HepG2 (cell line): Measurements from ENCODE around the gene IMP3. TPM values are rescaled to one million over a fixed set of nuclear protein-coding genes. Genes with fewer than 3 reads are reported as not detected.

Experiments
- AHDC1 ChIP-seq: sonication (generic); formaldehyde crosslinking; IDR thresholded peaks from 2 replicates; pipeline ENCODE4 v1.5.1; 2020; ENCODE audit warnings: mild to moderate bottlenecking, missing genetic modification reagents, borderline replicate concordance
- ATRX ChIP-seq: sonication (generic); formaldehyde crosslinking; IDR thresholded peaks from 2 replicates; pipeline ENCODE4 v1.4.0; 2020; ENCODE audit warnings: missing genetic modification reagents, borderline replicate concordance
- FIP1L1 ChIP-seq: fragments of 200-400 bp; formaldehyde crosslinking; IDR thresholded peaks from 2 replicates; pipeline ENCODE4 v1.6.1; 2018; ENCODE audit warnings: low read depth, mild to moderate bottlenecking, low read length, moderate library complexity, borderline replicate concordance; ENCODE audit not compliant: insufficient read depth
- IRF9 ChIP-seq: sonication (generic); formaldehyde crosslinking; IDR thresholded peaks from 2 replicates; pipeline ENCODE4 v1.8.0; 2022; ENCODE audit warnings: missing genetic modification reagents, mild to moderate bottlenecking, borderline replicate concordance
- KDM4B ChIP-seq: sonication (generic); formaldehyde crosslinking; IDR thresholded peaks from 2 replicates; pipeline ENCODE4 v1.4.0; 2020; ENCODE audit warnings: missing genetic modification reagents
- MED1 ChIP-seq: sonication (generic); formaldehyde crosslinking; IDR thresholded peaks from 2 replicates; pipeline ENCODE4 v1.4.0; 2020; ENCODE audit warnings: missing genetic modification reagents
- NAIF1 ChIP-seq: sonication (generic); formaldehyde crosslinking; IDR thresholded peaks from 2 replicates; pipeline ENCODE4 v1.5.0; 2020; ENCODE audit warnings: mild to moderate bottlenecking, missing genetic modification reagents, borderline replicate concordance
- NFE2L2 ChIP-seq: fragments of 150-350 bp; IDR thresholded peaks from 2 replicates; pipeline ENCODE4 v1.6.1; 2014; ENCODE audit warnings: low read length
- RBFOX2 ChIP-seq: fragments of 200-400 bp; formaldehyde crosslinking; IDR thresholded peaks from 2 replicates; pipeline ENCODE4 v1.6.1; 2017; ENCODE audit warnings: low read depth, mild to moderate bottlenecking, low read length
- RFX5 ChIP-seq: IDR thresholded peaks from 2 replicates; pipeline ENCODE4 v1.6.1; 2011; ENCODE audit warnings: low read depth, low read length, improper control_type of control experiment
- SRF ChIP-seq: IDR thresholded peaks from 2 replicates; pipeline ENCODE4 v1.6.1; 2011; ENCODE audit warnings: mild to moderate bottlenecking, low read depth, low read length, moderate library complexity
- TGIF2 ChIP-seq: IDR thresholded peaks from 2 replicates; pipeline ENCODE4 v1.6.1; 2016; ENCODE audit warnings: control low read depth, missing compliant biosample characterization
- ZNF30 ChIP-seq: sonication (generic); formaldehyde crosslinking; IDR thresholded peaks from 2 replicates; pipeline ENCODE4 v1.5.0; 2020; ENCODE audit warnings: mild to moderate bottlenecking, missing genetic modification reagents
- ZNF326 ChIP-seq: sonication (generic); formaldehyde crosslinking; IDR thresholded peaks from 2 replicates; pipeline ENCODE4 v1.4.0; 2020; ENCODE audit warnings: missing genetic modification reagents, borderline replicate concordance
- ZNF691 ChIP-seq: sonication (generic); formaldehyde crosslinking; IDR thresholded peaks from 2 replicates; pipeline ENCODE4 v1.4.0; 2020; ENCODE audit warnings: missing genetic modification reagents, low read depth, mild to moderate bottlenecking, borderline replicate concordance
- ZNF724P ChIP-seq: sonication (generic); formaldehyde crosslinking; IDR thresholded peaks from 2 replicates; pipeline ENCODE4 v1.8.0; 2022; ENCODE audit warnings: missing genetic modification reagents, borderline replicate concordance
- ZSCAN31 ChIP-seq: sonication (generic); formaldehyde crosslinking; IDR thresholded peaks from 2 replicates; pipeline ENCODE4 v1.5.0; 2020; ENCODE audit warnings: low read depth, mild to moderate bottlenecking, missing genetic modification reagents
- polyA plus RNA-seq, 8 experiments: library from polyadenylated mRNA; depleted of rRNA in 3 of 8; stranded (reverse) in 7 of 8; unstranded in 1 of 8; fragments of >200 nt; fragmentation: Illumina TruSeq in 4 of 8; extraction: Trizol in 4 of 8; gene quantifications; 2 replicates each; pipeline versions ENCODE4 v1.2.1 to v1.2.3, GENCODE V29; 2011 to 2016; ENCODE audit warnings: low read depth in 4 of 8, missing spikeins in 1 of 8, mixed read lengths in 1 of 8; ENCODE audit not compliant: insufficient read depth in 1 of 8
- total RNA-seq, 5 experiments: library from RNA; depleted of rRNA; stranded (reverse); fragments of >200 nt; fragmentation: Illumina TruSeq; extraction: Trizol; gene quantifications; 2 replicates each; pipeline ENCODE4 v1.2.3, GENCODE V29; 2016; ENCODE audit warnings: low read depth in 1 of 5
- TF ChIP-seq, protein P1 (sequence below): sonication (generic); formaldehyde crosslinking; IDR thresholded peaks from 2 replicates; pipeline ENCODE4 v1.8.0; 2022; ENCODE audit warnings: missing genetic modification reagents, mild to moderate bottlenecking, inconsistent platforms, borderline replicate concordance

Gene IMP3
- total and polyA plus RNA-seq, 2 of the 13 experiments (the other 11 are each of a cell fraction or from before 2014, with no cell fraction given), result 38.3 to 143 TPM

- TF ChIP-seq SRF (no peak), ZNF724P (CRISPR knock-in tag) (peak; percentile 26; the same call in 1 of the 2 replicates), ZNF326 (CRISPR knock-in tag) (peak; percentile 64; the same call in 1 of the 2 replicates), MED1 (peak; percentile 83), KDM4B (CRISPR knock-in tag) (peak; percentile 66; the same call in 1 of the 2 replicates), AHDC1 (CRISPR knock-in tag) (no peak), RBFOX2 (peak; percentile 98), ZNF30 (CRISPR knock-in tag) (no peak), ZSCAN31 (peak; percentile 83), RFX5 (peak; percentile 7; the same call in 1 of the 2 replicates), TGIF2 (CRISPR knock-in tag) (peak; percentile 88), IRF9 (CRISPR knock-in tag) (peak; percentile 95; the same call in 1 of the 2 replicates), NFE2L2 (no peak), NAIF1 (CRISPR knock-in tag) (peak; percentile 79; the same call in 1 of the 2 replicates), FIP1L1 (no peak), ZNF691 (CRISPR knock-in tag) (peak; percentile 30; the same call in 1 of the 2 replicates), ATRX (CRISPR knock-in tag) (no peak)
- TF ChIP-seq, protein P1, sequence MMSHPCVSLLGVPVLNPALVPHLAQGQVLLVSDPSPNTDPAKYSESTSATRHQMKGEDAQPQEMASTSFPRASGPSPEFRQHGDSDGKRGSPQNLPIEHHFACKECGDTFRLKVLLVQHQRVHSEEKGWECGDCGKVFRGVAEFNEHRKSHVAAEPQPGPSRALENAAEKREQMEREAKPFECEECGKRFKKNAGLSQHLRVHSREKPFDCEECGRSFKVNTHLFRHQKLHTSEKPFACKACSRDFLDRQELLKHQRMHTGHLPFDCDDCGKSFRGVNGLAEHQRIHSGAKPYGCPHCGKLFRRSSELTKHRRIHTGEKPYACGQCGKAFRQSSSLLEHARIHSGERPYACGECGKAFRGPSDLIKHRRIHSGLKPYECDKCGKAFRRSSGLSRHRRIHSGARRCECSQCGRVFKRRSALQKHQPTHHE (CRISPR knock-in tag), result no peak; the same call in 1 of the 2 replicates
These were observed at the start of gene IMP3 (continued) for GRCh38 chr15:75639709-75640482.
